Measurements from ENCODE around the gene ANKRD23. TPM values are rescaled to one million over a fixed set of nuclear protein-coding genes. Genes with fewer than 3 reads are reported as not detected.
"Not testable (repeated sequence)": the region's sequence is repeated elsewhere in the genome, so short reads cannot be mapped to it uniquely, and the experiment has no call there.

Gene ANKRD23
- total RNA-seq, 1 donor: 1.8 TPM

GRCh38 chr2:96799623-96799935, 44.2 kb downstream of the ANKRD23 start:
- H3K36me3 ChIP-seq (ENCODE audit: insufficient read depth, low read length): no peaks in the 10 kb centered on the region
- H4K20me1 ChIP-seq (ENCODE audit: insufficient read depth, low read length): no peaks in the 10 kb centered on the region
- TF ChIP-seq CTCF (IDR thresholded peaks at IDR 0.05; ENCODE audit: extremely low read depth, low read depth, low read length): no peak
- H3K4me1 ChIP-seq (ENCODE audit: insufficient read depth, low read length): no peaks in the 10 kb centered on the region
- H2AFZ ChIP-seq (ENCODE audit: low read length): no peak overlapping the region
- no peak for DNase-seq (ENCODE audit: insufficient read length, low spot score, missing footprints)
- H3K4me2 ChIP-seq (ENCODE audit: insufficient read depth, low read length): no peak overlapping the region
- no peaks in the 10 kb centered on the region for H3K27me3 ChIP-seq (ENCODE audit: insufficient read depth, low read length)
- H3K27ac ChIP-seq (ENCODE audit: low read depth, low read length): no peak overlapping the region
- no peaks in the 10 kb centered on the region for H3K9me3 ChIP-seq (ENCODE audit: low read depth, low read length)
- H3K4me3 ChIP-seq (ENCODE audit: insufficient read depth, low read length): no peak overlapping the region
- H3K79me2 ChIP-seq (ENCODE audit: insufficient read depth, low read length): no peaks in the 10 kb centered on the region

- H3K79me2 ChIP-seq (ENCODE audit: insufficient read depth, low read length): no peaks in the 10 kb centered on the region
- no peak overlapping the region for H3K27ac ChIP-seq (ENCODE audit: low read depth, low read length)
- peak; percentile 68 for DNase-seq (ENCODE audit: insufficient read length, low spot score, missing footprints)
- H3K36me3 ChIP-seq (ENCODE audit: insufficient read depth, low read length): no peaks in the 10 kb centered on the region
- no peak overlapping the region for H3K4me2 ChIP-seq (ENCODE audit: insufficient read depth, low read length)
- H2AFZ ChIP-seq (ENCODE audit: low read length): no peak overlapping the region
- H3K9me3 ChIP-seq (ENCODE audit: low read depth, low read length): no peaks in the 10 kb centered on the region
- no peaks in the 10 kb centered on the region for H3K27me3 ChIP-seq (ENCODE audit: insufficient read depth, low read length)
- H4K20me1 ChIP-seq (ENCODE audit: insufficient read depth, low read length): no peaks in the 10 kb centered on the region
- no peaks in the 10 kb centered on the region for H3K4me1 ChIP-seq (ENCODE audit: insufficient read depth, low read length)
- no peak for TF ChIP-seq CTCF (IDR thresholded peaks at IDR 0.05; ENCODE audit: extremely low read depth, low read depth, low read length)
- no peak overlapping the region for H3K4me3 ChIP-seq (ENCODE audit: insufficient read depth, low read length)
These were observed 44.8 kb downstream of the ANKRD23 start for GRCh38 chr2:96798733-96799622.

- Histone ChIP-seq H3K27ac (ENCODE audit: low read depth, low read length) (no peak overlapping the region), H3K4me1 (ENCODE audit: insufficient read depth, low read length) (no peaks in the 10 kb centered on the region), H4K20me1 (ENCODE audit: insufficient read depth, low read length) (no peaks in the 10 kb centered on the region), H3K9me3 (ENCODE audit: low read depth, low read length) (no peaks in the 10 kb centered on the region), H2AFZ (ENCODE audit: low read length) (no peak overlapping the region), H3K79me2 (ENCODE audit: insufficient read depth, low read length) (no peaks in the 10 kb centered on the region), H3K4me3 (ENCODE audit: insufficient read depth, low read length) (no peak overlapping the region), H3K36me3 (ENCODE audit: insufficient read depth, low read length) (no peaks in the 10 kb centered on the region), H3K27me3 (ENCODE audit: insufficient read depth, low read length) (no peaks in the 10 kb centered on the region), H3K4me2 (ENCODE audit: insufficient read depth, low read length) (no peak overlapping the region)
- no peak for TF ChIP-seq CTCF (IDR thresholded peaks at IDR 0.05; ENCODE audit: extremely low read depth, low read depth, low read length)
- DNase-seq (ENCODE audit: insufficient read length, low spot score, missing footprints): no peak
These were observed 46.7 kb downstream of the ANKRD23 start for GRCh38 chr2:96797066-96797625.

GRCh38 chr2:96796497-96796896, 47.3 kb downstream of the ANKRD23 start:
- H4K20me1 ChIP-seq (ENCODE audit: insufficient read depth, low read length); H3K36me3 ChIP-seq (ENCODE audit: insufficient read depth, low read length); H3K27ac ChIP-seq (ENCODE audit: low read depth, low read length); H3K4me3 ChIP-seq (ENCODE audit: insufficient read depth, low read length); H2AFZ ChIP-seq (ENCODE audit: low read length); H3K9me3 ChIP-seq (ENCODE audit: low read depth, low read length); H3K27me3 ChIP-seq (ENCODE audit: insufficient read depth, low read length); H3K4me2 ChIP-seq (ENCODE audit: insufficient read depth, low read length); H3K79me2 ChIP-seq (ENCODE audit: insufficient read depth, low read length); DNase-seq (ENCODE audit: insufficient read length, low spot score, missing footprints); H3K4me1 ChIP-seq (ENCODE audit: insufficient read depth, low read length): not testable (repeated sequence)
